Dendritic cell treated with granulocyte-macrophage colony-stimulating factor and Interleukin-4, amounts not matched to agents 40 ng/mL and 50 ng/mL, for 4 days (primary cell): ENCODE results near the gene HTRA2.
A peak's percentile ranks its signal among the peaks of the same experiment; 100 is the strongest.

Experiments used
- H3K27ac Mint-ChIP-seq: one replicate; pipeline ENCODE4 v1.8.0; 2022; ENCODE audit warnings: mild to moderate bottlenecking, mixed read lengths
- H3K27me3 Mint-ChIP-seq: one replicate; pipeline ENCODE4 v1.8.0; 2022; ENCODE audit warnings: mild to moderate bottlenecking, mixed read lengths
- H3K36me3 Mint-ChIP-seq: one replicate; pipeline ENCODE4 v1.8.0; 2022; ENCODE audit warnings: low read depth, mixed read lengths
- H3K4me1 Mint-ChIP-seq: one replicate; pipeline ENCODE4 v1.8.0; 2022; ENCODE audit warnings: low read depth, mixed read lengths
- H3K4me3 Mint-ChIP-seq: one replicate; pipeline ENCODE4 v1.8.0; 2022; ENCODE audit warnings: mild to moderate bottlenecking, moderate library complexity, mixed read lengths
- H3K9me3 Mint-ChIP-seq: one replicate; pipeline ENCODE4 v1.8.0; 2022; ENCODE audit warnings: mixed read lengths
- intact Hi-C: fragments of 100-400 bp; cut with micrococcal nuclease; formaldehyde crosslinking; loops from one replicate; pipeline ENCODE4 v1.15.0; 2022

The HTRA2 gene

GRCh38 chr2:74496997-74497776 lies 32.5 kb upstream of the HTRA2 start:
- no peak overlapping the region for H3K27ac Mint-ChIP-seq
- H3K36me3 Mint-ChIP-seq = peaks cover 21% of the 10 kb centered on the region
- no peaks in the 10 kb centered on the region for H3K9me3 Mint-ChIP-seq
- intact Hi-C loops = loop anchor here (5.0 kb wide), 1 partner anchor 35 kb away; no protein-coding TSS in a partner anchor
- H3K27me3 Mint-ChIP-seq = peaks cover 64% of the 10 kb centered on the region
- peak overlapping the region; percentile 69 for H3K4me3 Mint-ChIP-seq
- H3K4me1 Mint-ChIP-seq = peaks cover 40% of the 10 kb centered on the region

DNA sequence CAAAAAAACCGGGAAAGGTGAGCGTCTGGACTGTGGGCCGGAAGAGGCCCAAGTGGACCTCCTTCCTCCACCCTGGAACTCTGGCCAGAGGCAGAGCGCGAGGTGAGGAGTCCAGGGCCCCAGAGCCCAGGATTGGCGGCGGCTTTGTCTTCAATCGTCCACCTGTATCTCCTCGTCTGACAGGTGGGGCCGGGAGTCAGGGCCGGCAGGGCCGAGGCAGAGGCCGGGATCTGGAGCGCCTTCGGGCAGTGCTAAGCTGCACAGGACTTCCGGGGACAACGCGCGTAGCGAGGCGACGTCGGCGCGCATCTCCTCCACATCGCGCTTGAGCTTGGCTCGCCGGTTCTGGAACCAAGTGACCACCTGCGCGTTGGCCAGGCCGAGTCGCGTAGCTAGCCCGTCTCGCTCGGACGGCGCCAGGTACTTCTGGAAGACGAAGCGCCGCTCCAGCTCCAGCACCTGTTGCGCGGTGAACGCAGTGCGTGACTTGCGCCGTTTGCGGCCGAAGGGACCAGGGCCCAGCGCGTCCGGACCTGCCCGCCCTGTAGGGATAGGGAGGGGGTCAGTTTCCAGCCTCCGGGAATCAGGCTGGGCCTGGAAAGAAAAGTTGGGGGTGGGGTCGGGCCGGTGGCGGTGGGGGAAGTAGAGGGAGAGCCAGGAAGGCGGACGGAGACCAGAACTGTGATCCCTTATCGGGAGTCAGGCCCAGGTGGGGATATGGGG lies 31.8 kb upstream of the HTRA2 start:
- Mint-ChIP-seq H3K27ac (peak overlapping the region; percentile 45), H3K36me3 (peaks cover 19% of the 10 kb centered on the region)
- intact Hi-C loops = loop anchor here (5.0 kb wide), 1 partner anchor 34 kb away; no protein-coding TSS in a partner anchor

DNA sequence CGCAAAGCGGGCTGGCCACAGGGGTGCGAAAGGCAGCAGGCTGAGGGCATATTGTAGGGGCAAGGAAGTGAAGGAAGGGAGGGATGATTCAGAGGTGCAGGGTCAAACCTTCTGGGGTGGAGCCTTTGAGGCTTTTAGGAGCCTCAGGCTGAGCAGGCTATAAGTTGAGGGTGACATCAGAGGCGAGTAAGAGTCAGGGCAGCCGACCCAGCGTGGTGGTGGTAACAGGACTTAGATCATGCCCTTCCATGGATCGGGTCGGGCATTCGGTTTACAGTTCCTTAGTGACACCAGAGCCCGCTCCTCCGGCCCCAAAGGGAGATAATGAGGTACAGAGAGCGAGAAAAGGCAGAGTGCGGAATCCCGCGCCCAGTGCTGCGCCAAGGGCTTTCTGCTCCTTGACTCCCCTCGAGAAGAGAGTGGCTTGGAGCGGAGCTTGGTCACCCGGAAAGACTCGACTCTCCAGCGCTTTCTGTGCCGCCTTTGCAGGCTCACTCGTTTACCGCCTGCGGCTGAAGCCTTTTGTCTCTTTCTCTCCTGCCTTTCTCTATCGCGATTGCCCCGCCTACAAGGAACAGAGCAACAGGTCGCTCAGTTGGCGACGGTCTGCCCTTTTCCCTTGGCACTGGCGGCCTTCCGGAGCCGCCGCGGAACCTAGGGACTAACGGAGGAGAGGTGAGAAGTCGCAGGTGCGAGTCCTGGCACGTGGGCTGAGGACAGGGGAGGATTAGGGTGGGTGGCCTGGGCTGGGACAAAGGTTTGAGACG lies 31.1 kb upstream of the HTRA2 start:
- Mint-ChIP-seq H3K4me3 (peak overlapping the region; percentile 69), H3K27ac (peak overlapping the region; percentile 45), H3K27me3 (peaks cover 67% of the 10 kb centered on the region), H3K4me1 (peaks cover 52% of the 10 kb centered on the region), H3K9me3 (no peaks in the 10 kb centered on the region), H3K36me3 (peaks cover 19% of the 10 kb centered on the region)
- intact Hi-C loops = loop anchor here (5.0 kb wide), 1 partner anchor 34 kb away; no protein-coding TSS in a partner anchor

More for the DNA sequence above, 31.8 kb upstream of the HTRA2 start:
- H3K4me3 Mint-ChIP-seq = peak overlapping the region; percentile 69
- H3K4me1 Mint-ChIP-seq = peaks cover 46% of the 10 kb centered on the region
- no peaks in the 10 kb centered on the region for H3K9me3 Mint-ChIP-seq
- H3K27me3 Mint-ChIP-seq = peaks cover 67% of the 10 kb centered on the region

- Mint-ChIP-seq H3K4me1 (peaks cover 59% of the 10 kb centered on the region), H3K27me3 (peaks cover 67% of the 10 kb centered on the region), H3K4me3 (peak within 1 kb of the TSS; percentile 69), H3K27ac (peak within 1 kb of the TSS; percentile 45), H3K9me3 (no peaks in the 10 kb centered on the region), H3K36me3 (peaks cover 20% of the 10 kb centered on the region)
- intact Hi-C loops = loop anchor here (5.0 kb wide), 1 partner anchor 33 kb away; no protein-coding TSS in a partner anchor
These were observed 30.3 kb upstream of the HTRA2 start, which contains the start of gene LBX2 for GRCh38 chr2:74499267-74499939. LBX2 (minus strand) TSS chr2:74499603; CDS start chr2:74499537, 66 bp downstream.

DNA sequence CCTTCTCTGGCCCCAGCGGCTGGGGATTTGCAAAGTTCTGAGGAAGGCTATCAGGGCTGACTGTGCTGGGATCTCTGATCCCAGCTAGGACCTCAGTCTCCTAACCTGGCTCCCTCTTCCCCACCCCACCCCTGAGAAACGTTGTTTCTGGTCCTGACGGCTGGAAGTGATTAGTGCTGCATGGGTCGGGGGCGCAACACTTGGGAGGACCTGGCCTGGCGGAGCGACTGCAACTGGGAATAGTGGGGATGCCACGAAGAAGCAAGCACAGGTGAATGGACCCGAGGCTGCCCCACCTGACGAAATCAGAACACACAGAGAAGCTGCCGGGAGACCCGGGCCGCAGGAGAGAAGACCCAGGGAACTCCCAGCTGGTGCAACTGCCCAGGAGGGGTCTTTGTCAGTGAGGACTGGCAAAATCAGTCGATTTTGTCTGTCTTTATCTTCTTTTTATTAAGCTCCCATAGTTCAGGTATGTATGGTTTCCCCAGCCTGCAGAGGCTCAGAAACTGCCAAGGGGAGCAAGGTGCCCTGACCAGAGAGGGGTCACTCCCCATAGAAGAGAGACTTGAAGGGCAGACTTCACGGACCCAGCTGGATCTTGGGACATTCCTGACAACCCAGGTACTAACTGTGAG lies 29.7 kb upstream of the HTRA2 start:
- H3K27me3 Mint-ChIP-seq = peaks cover 67% of the 10 kb centered on the region
- intact Hi-C loops = loop anchor here (5.0 kb wide), 1 partner anchor 32 kb away; no protein-coding TSS in a partner anchor
- no peak overlapping the region for H3K27ac Mint-ChIP-seq
- H3K36me3 Mint-ChIP-seq = peaks cover 27% of the 10 kb centered on the region
- H3K4me3 Mint-ChIP-seq = peak overlapping the region; percentile 22
- H3K9me3 Mint-ChIP-seq = no peaks in the 10 kb centered on the region
- H3K4me1 Mint-ChIP-seq = peaks cover 65% of the 10 kb centered on the region

GRCh38 chr2:74500578-74500946 lies 29.2 kb upstream of the HTRA2 start:
- Mint-ChIP-seq H3K4me1 (peaks cover 70% of the 10 kb centered on the region), H3K36me3 (peaks cover 32% of the 10 kb centered on the region), H3K27ac (no peak overlapping the region), H3K27me3 (peaks cover 65% of the 10 kb centered on the region), H3K4me3 (no peak overlapping the region), H3K9me3 (no peaks in the 10 kb centered on the region)
- intact Hi-C loops = no loop called here

DNA sequence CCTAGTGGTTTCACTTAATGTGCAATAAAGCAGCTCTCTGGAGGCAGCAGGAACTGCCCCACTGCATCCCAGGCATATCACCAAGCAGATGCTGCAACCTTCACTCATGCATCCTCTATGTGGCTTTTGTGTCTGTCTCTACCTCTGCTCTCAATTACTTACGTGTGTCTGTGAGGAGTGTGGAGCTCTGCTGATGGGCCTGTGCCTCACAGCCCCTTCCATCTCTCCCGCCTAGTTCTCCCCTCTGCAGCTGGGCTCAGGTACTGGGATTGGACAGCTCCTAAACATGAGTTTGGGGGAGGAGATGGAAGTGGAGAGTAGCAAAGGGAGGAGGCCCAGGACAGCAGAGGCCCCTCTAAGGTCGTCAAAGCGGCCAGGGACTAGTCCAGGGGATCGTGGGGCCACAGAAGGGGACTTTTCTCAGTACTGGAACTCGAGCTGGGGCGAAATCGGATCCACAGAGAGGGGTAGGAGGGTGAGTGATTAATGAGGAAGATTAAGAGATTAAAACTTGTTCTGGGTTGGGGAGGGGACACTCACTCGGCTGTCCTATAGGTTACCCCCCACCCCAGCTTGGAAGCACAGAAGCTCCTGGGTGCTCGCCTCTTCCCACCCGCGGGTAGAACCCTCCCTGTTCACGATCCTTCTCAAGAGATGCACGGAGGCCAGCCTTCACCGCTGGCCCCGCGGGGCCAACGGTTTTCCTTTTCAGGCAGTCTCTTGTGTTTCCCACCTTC lies 28.2 kb upstream of the HTRA2 start:
- H3K9me3 Mint-ChIP-seq = no peaks in the 10 kb centered on the region
- intact Hi-C loops = no loop called here
- peaks cover 58% of the 10 kb centered on the region for H3K27me3 Mint-ChIP-seq
- peak overlapping the region; percentile 94 for H3K27ac Mint-ChIP-seq
- H3K4me3 Mint-ChIP-seq = peak overlapping the region; percentile 87
- peaks cover 40% of the 10 kb centered on the region for H3K36me3 Mint-ChIP-seq
- H3K4me1 Mint-ChIP-seq = peaks cover 80% of the 10 kb centered on the region

DNA sequence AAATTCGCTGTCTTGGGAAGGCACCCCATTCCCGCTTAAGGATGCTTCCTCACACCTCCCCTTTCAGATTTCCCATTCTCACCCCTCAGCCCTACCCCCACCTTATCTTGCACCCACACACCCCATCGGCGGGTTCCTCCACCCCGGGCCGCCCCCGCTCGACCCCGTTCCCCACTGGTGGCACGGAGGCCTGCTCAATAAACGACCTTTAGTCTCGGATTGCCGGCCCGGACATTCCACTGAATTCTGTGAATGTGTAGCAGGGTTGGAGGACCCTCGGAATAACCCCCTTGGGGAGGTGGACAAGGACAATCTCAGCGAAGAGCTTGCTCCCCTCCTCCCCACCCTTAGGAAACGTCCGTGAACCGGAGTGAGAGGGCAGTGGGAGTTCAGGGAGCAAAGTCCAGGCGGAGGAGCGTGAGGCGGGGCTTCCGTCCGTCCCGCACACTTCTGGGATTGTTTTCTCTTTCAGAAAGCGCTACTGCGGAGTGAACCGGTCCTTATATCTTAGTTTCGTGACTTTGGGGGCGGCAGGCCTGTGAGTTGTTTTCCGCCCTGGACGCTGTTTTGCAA lies 27.5 kb upstream of the HTRA2 start:
- Mint-ChIP-seq H3K27ac (peak overlapping the region; percentile 94), H3K4me1 (peaks cover 85% of the 10 kb centered on the region), H3K9me3 (no peaks in the 10 kb centered on the region), H3K36me3 (peaks cover 47% of the 10 kb centered on the region), H3K4me3 (peak overlapping the region; percentile 87), H3K27me3 (peaks cover 52% of the 10 kb centered on the region)
- intact Hi-C loops = no loop called here

- H3K27me3 Mint-ChIP-seq = peaks cover 47% of the 10 kb centered on the region
- peak overlapping the region; percentile 94 for H3K27ac Mint-ChIP-seq
- intact Hi-C loops = no loop called here
- no peaks in the 10 kb centered on the region for H3K9me3 Mint-ChIP-seq
- H3K36me3 Mint-ChIP-seq = peaks cover 54% of the 10 kb centered on the region
- peaks cover 82% of the 10 kb centered on the region for H3K4me1 Mint-ChIP-seq
- H3K4me3 Mint-ChIP-seq = peak overlapping the region; percentile 87
These were observed 26.8 kb upstream of the HTRA2 start for GRCh38 chr2:74502720-74503505.

- Mint-ChIP-seq H3K4me3 (peak overlapping the region; percentile 87), H3K27ac (peak overlapping the region; percentile 94), H3K4me1 (peaks cover 81% of the 10 kb centered on the region), H3K36me3 (peaks cover 55% of the 10 kb centered on the region), H3K27me3 (peaks cover 47% of the 10 kb centered on the region), H3K9me3 (no peaks in the 10 kb centered on the region)
- intact Hi-C loops = no loop called here
These were observed 25.9 kb upstream of the HTRA2 start for GRCh38 chr2:74503506-74504475.

GRCh38 chr2:74504591-74504990 lies 25.1 kb upstream of the HTRA2 start:
- Mint-ChIP-seq H3K4me1 (peaks cover 73% of the 10 kb centered on the region), H3K27ac (peak overlapping the region; percentile 94), H3K9me3 (no peaks in the 10 kb centered on the region), H3K27me3 (peaks cover 42% of the 10 kb centered on the region), H3K4me3 (peak overlapping the region; percentile 87), H3K36me3 (peaks cover 55% of the 10 kb centered on the region)
- intact Hi-C loops = no loop called here
